A549 treated with DMSO at 1 μM for 4 hours (cell line): ENCODE measurements around the gene CATSPERE. TPM values are rescaled to one million over a fixed set of nuclear protein-coding genes. Genes with fewer than 3 reads are reported as not detected.

Source experiments
- total RNA-seq: library from RNA; stranded (reverse); fragments of 200-300 nt; extraction: Qiagen RNA extraction; gene quantifications from 5 replicates; pipeline ENCODE4 v1.2.3, GENCODE V29; 2022; ENCODE audit warnings: low read depth

The CATSPERE gene
- 0.05 to 0.23 TPM (median 0.09 TPM) in 4 of 5 replicates, not detected in the other for total RNA-seq

GRCh38 chr1:244461245-244462071, at the start of gene CATSPERE:
TSS of gene CATSPERE (plus strand) at chr1:244461273. CDS start at chr1:244461430, 157 bp downstream.

GRCh38 chr1:244451539-244451950, 9.5 kb upstream of the CATSPERE start, which contains the start of gene ADSS2:
TSS of gene ADSS2 (minus strand) at chr1:244451909. CDS start at chr1:244451817, 92 bp downstream.

GRCh38 chr1:244652623-244653438, 191.8 kb downstream of the CATSPERE start, which contains the start of gene DESI2:
TSS of gene DESI2 (plus strand) at chr1:244653126. CDS start at chr1:244653314, 188 bp downstream.

Other genes starting within 250 kb of the CATSPERE start
- gene ADSS2, start 9.4 kb upstream of the CATSPERE start, total RNA-seq: 45.3 to 57.7 TPM (median 49.9 TPM) in 5 replicates
- 30.0 to 37.6 TPM (median 33.7 TPM) in 5 replicates for gene DESI2, start 191.9 kb downstream of the CATSPERE start, total RNA-seq